GM12878 (cell line): Measurements from ENCODE around the gene ASAP3. TPM values are rescaled to one million over a fixed set of nuclear protein-coding genes. Genes with fewer than 3 reads are reported as not detected.

ENCODE experiments used
- ATAC-seq: fragments of 200-7000 bp; cut with Tn5 transposase; 3 replicates; pipeline ENCODE4 v1.9.1; 2020; ENCODE audit warnings: mild to moderate bottlenecking, moderate library complexity
- BruUV-seq: library from RNA; stranded (reverse); fragments of 400-500 nt; replicated peaks from 2 replicates; lab custom pipeline; 2021; lab: Mats Ljungman, UMichigan
- CTCF ChIA-PET: fragments of 300-600 bp; sonication (Branson Sonifier 250); formaldehyde crosslinking; extraction: SDS; loops from one replicate; lab custom pipeline; 2021; ENCODE audit warnings: inconsistent platforms; lab: Yijun Ruan, JAX
- POLR2A ChIA-PET: fragments of 350-600 bp; formaldehyde crosslinking; extraction: SDS; loops from one replicate; lab custom pipeline; 2021; ENCODE audit warnings: inconsistent platforms; lab: Charles Lee
- RAD21 ChIA-PET: fragments of 300-600 bp; sonication (Branson Sonifier 250); formaldehyde crosslinking; loops from one replicate; lab custom pipeline; 2023; ENCODE audit warnings: antibody characterized with exemption; ENCODE audit not compliant: unreplicated experiment; lab: Charles Lee
- SMC1A ChIA-PET: fragments of 300-600 bp; sonication (Branson Sonifier 250); formaldehyde crosslinking; loops from one replicate; lab custom pipeline; 2023; ENCODE audit not compliant: unreplicated experiment, uncharacterized antibody; lab: Charles Lee
- DNase-seq: peaks from one replicate; pipeline ENCODE4 v3.0.0-alpha.2; 2011; ENCODE audit warnings: low read depth, low spot score
- FAIRE-seq: peaks from 3 replicates; lab custom pipeline; 2011; peaks lifted over from hg19 to GRCh38; lab: Jason Lieb, UNC
- H2AFZ ChIP-seq: 2 replicates; pipeline ENCODE4 v1.6.0; 2011; ENCODE audit warnings: low read depth, low read length, control low read depth; ENCODE audit not compliant: control insufficient read depth
- H3K27ac ChIP-seq: 2 replicates; pipeline ENCODE4 v1.5.1; 2011; ENCODE audit warnings: control low read depth; ENCODE audit not compliant: control insufficient read depth, insufficient read depth
- H3K27me3 ChIP-seq, 2 experiments: replicated peaks in 1 of 2; 2 replicates each; pipeline versions ENCODE4 v1.6.0 to v1.6.1; 2011; ENCODE audit warnings: low read length in 1 of 2; ENCODE audit not compliant: control insufficient read depth in 2 of 2, insufficient read depth in 2 of 2
- H3K36me3 ChIP-seq, 2 experiments: 2 replicates each; pipeline ENCODE4 v1.5.1; 2011; ENCODE audit warnings: low read length in 1 of 2; ENCODE audit not compliant: control insufficient read depth in 2 of 2, insufficient read depth in 2 of 2
- H3K4me1 ChIP-seq: 2 replicates; pipeline ENCODE4 v1.6.1; 2011; ENCODE audit warnings: mild to moderate bottlenecking, low read length, moderate library complexity, mixed read lengths; ENCODE audit not compliant: control insufficient read depth, insufficient read depth
- H3K4me2 ChIP-seq: 2 replicates; pipeline ENCODE4 v1.6.0; 2011; ENCODE audit warnings: control low read depth; ENCODE audit not compliant: control insufficient read depth, insufficient read depth
- H3K4me3 ChIP-seq: fragments of 200-600 bp; sonication (generic); 2 replicates; pipeline ENCODE4 v1.5.1; 2016
- H3K79me2 ChIP-seq: 2 replicates; pipeline ENCODE4 v1.6.0; 2011; ENCODE audit warnings: low read length; ENCODE audit not compliant: control insufficient read depth, insufficient read depth
- H3K9ac ChIP-seq: 2 replicates; pipeline ENCODE4 v1.8.0; 2011; ENCODE audit warnings: low read length, control low read depth, mixed read lengths; ENCODE audit not compliant: control insufficient read depth, insufficient read depth
- H3K9me3 ChIP-seq: replicated peaks from 3 replicates; pipeline ENCODE4 v1.5.1; 2011; ENCODE audit warnings: mild to moderate bottlenecking, low read length; ENCODE audit not compliant: control insufficient read depth, insufficient read depth
- H4K20me1 ChIP-seq: 2 replicates; pipeline ENCODE4 v1.6.0; 2011; ENCODE audit not compliant: control insufficient read depth, insufficient read depth
- ESRRA ChIP-seq: IDR thresholded peaks from 2 replicates; pipeline ENCODE4 v1.6.1; 2012; ENCODE audit warnings: mild to moderate bottlenecking, low read length, improper control_type of control experiment
- ETV6 ChIP-seq, 2 experiments: fragments of 450-650 bp in 1 of 2; IDR thresholded peaks in 1 of 2; conservative IDR thresholded peaks in 1 of 2; 2 replicates each; pipeline ENCODE4 v1.6.1; 2014; ENCODE audit warnings: antibody characterized with exemption in 1 of 2, borderline replicate concordance in 1 of 2, low read depth in 1 of 2, mild to moderate bottlenecking in 1 of 2, moderate library complexity in 1 of 2
- FOS ChIP-seq: IDR thresholded peaks from 3 replicates; pipeline ENCODE4 v1.6.1; 2011; ENCODE audit warnings: borderline replicate concordance; ENCODE audit not compliant: insufficient read length; ENCODE audit errors: extremely low read depth
- IKZF2 ChIP-seq, 2 experiments: fragments of 450-650 bp; IDR thresholded peaks; 2 replicates each; pipeline ENCODE4 v1.6.1; 2017; ENCODE audit warnings: mild to moderate bottlenecking in 2 of 2, moderate library complexity in 2 of 2
- MEF2A ChIP-seq: IDR thresholded peaks from 2 replicates; pipeline ENCODE4 v1.6.1; 2011; ENCODE audit warnings: low read depth, mild to moderate bottlenecking, low read length, moderate library complexity; ENCODE audit not compliant: insufficient read depth
- PML ChIP-seq: IDR thresholded peaks from 2 replicates; pipeline ENCODE4 v1.6.1; 2012; ENCODE audit warnings: low read length, inconsistent platforms
- POLR2A ChIP-seq: IDR thresholded peaks from 2 replicates; pipeline ENCODE4 v1.6.1; 2011; ENCODE audit warnings: low read depth, mild to moderate bottlenecking, low read length
- SREBF1 ChIP-seq: IDR thresholded peaks from 2 replicates; pipeline ENCODE4 v1.6.1; 2012; ENCODE audit warnings: mild to moderate bottlenecking, low read length
- TAF1 ChIP-seq: IDR thresholded peaks from 2 replicates; pipeline ENCODE4 v1.6.1; 2011; ENCODE audit warnings: mild to moderate bottlenecking, low read depth, low read length, borderline replicate concordance
- ZBTB11 ChIP-seq: fragments of 450-650 bp; formaldehyde crosslinking; IDR thresholded peaks from 2 replicates; pipeline ENCODE4 v1.5.0; 2022; ENCODE audit warnings: mild to moderate bottlenecking, missing genetic modification characterization
- ZNF207 ChIP-seq: fragments of 450-650 bp; IDR thresholded peaks from 2 replicates; pipeline ENCODE4 v1.6.1; 2014; ENCODE audit warnings: antibody characterized with exemption, mild to moderate bottlenecking, borderline replicate concordance
- ZNF24 ChIP-seq: fragments of 450-650 bp; IDR thresholded peaks from 2 replicates; pipeline ENCODE4 v1.6.1; 2017; ENCODE audit warnings: antibody characterized with exemption, mild to moderate bottlenecking
- ZZZ3 ChIP-seq: IDR thresholded peaks from 2 replicates; pipeline ENCODE4 v1.6.1; 2011; ENCODE audit warnings: low read depth; ENCODE audit not compliant: control insufficient read depth, insufficient read length
- WGBS: methylation state at CpG from one replicate; pipeline ENCODE4 v1.1.6; 2016; ENCODE audit warnings: low lambda C conversion rate; ENCODE audit not compliant: insufficient replicate concordance, insufficient coverage; ENCODE audit errors: missing lambda C conversion rate; 5-methylcytosine and 5-hydroxymethylcytosine counted together
- in situ Hi-C: fragments of 300-500 bp; cut with MboI; formaldehyde crosslinking; loops from 9 replicates; pipeline ENCODE4 v1.14.3; 2018; ENCODE audit warnings: mixed read lengths
- intact Hi-C: fragments of 100-400 bp; cut with micrococcal nuclease; formaldehyde crosslinking; loops from one replicate; pipeline ENCODE4 v1.14.2; 2022; ENCODE audit not compliant: unreplicated experiment
- polyA plus RNA-seq, 11 experiments: library from polyadenylated mRNA; depleted of rRNA in 4 of 11; unstranded in 6 of 11; stranded (reverse) in 5 of 11; fragments of >200 nt; fragmentation: Nextera tagmentation in 4 of 11; fragmentation: Illumina TruSeq in 1 of 11; extraction: Ambion mirVana in 4 of 11; extraction: Trizol in 1 of 11; gene quantifications; 1 replicate in 1 of 11; 2 replicates in 10 of 11; pipeline versions ENCODE4 v1.2.1 to v1.2.3, GENCODE V29; 2011 to 2016; ENCODE audit warnings: inconsistent platforms in 2 of 11, missing spikeins in 2 of 11, low read depth in 1 of 11
- total RNA-seq, 4 experiments: library from RNA; depleted of rRNA in 3 of 4; stranded (reverse); fragments of >200 nt in 3 of 4; fragmentation: Illumina TruSeq in 1 of 4; extraction: Trizol in 1 of 4; gene quantifications; 2 replicates each; pipeline versions ENCODE4 v1.2.1 to v1.2.3, GENCODE V29; 2013 to 2021

ASAP3 gene
- total and polyA plus RNA-seq, 10 of the 15 experiments (the other 5 are each of a cell fraction or from before 2014, with no cell fraction given) = 0.04 to 0.92 (median 0.34) TPM; not detected in 1

GRCh38 chr1:23448846-23449245 lies 35.1 kb downstream of the ASAP3 start:
- Histone ChIP-seq H3K27ac (no peak overlapping the region), H3K4me3 (no peak overlapping the region), H3K27me3 (peaks cover 0 to 2% of the 10 kb centered on the region in 2 experiments; a peak in 2 of 4 replicates), H4K20me1 (no peaks in the 10 kb centered on the region), H3K9ac (no peak overlapping the region), H3K79me2 (no peaks in the 10 kb centered on the region), H3K4me1 (no peaks in the 10 kb centered on the region), H3K4me2 (no peak overlapping the region), H3K9me3 (no peaks in the 10 kb centered on the region), H3K36me3 (no peaks in the 10 kb centered on the region), H2AFZ (no peak overlapping the region)
- in situ Hi-C loops = no loop called here
- no TSS peak for BruUV-seq
- 29% methylated on average over 1 of the region's 1 CpG for WGBS
- ChIA-PET CTCF (no interaction called here), POLR2A (no interaction called here), RAD21 (no interaction called here), SMC1A (no interaction called here)
- intact Hi-C loops = no loop called here
- ATAC-seq (no peak), DNase-seq (no peak), FAIRE-seq (no peak)
- no peak for TF ChIP-seq SREBF1

GRCh38 chr1:23446661-23447310 lies 37.2 kb downstream of the ASAP3 start:
- ATAC-seq = no peak
- Histone ChIP-seq H3K79me2 (no peaks in the 10 kb centered on the region), H4K20me1 (no peaks in the 10 kb centered on the region), H3K4me3 (no peak overlapping the region), H3K9ac (no peak overlapping the region), H3K27ac (no peak overlapping the region), H3K4me1 (no peaks in the 10 kb centered on the region), H3K36me3 (no peaks in the 10 kb centered on the region), H3K27me3 (peaks cover 2 to 3% of the 10 kb centered on the region in 2 experiments; a peak in 2 of 4 replicates), H3K9me3 (no peaks in the 10 kb centered on the region), H3K4me2 (no peak overlapping the region), H2AFZ (no peak overlapping the region)
- in situ Hi-C loops (no loop called here), intact Hi-C loops (no loop called here)
- FAIRE-seq = no peak
- POLR2A ChIA-PET = interaction anchor here (0.6 kb wide), 1 partner anchor 226 kb away, joined by 4 read pairs; no protein-coding TSS in a partner anchor
- TF ChIP-seq TAF1 (no peak), POLR2A (no peak), IKZF2 (IDR thresholded peaks at IDR 0.05) (no peak), MEF2A (no peak), ZNF207 (no peak), ESRRA (no peak), ETV6 (conservative IDR thresholded peaks at IDR 0.05 in 1 of 2, IDR thresholded peaks at IDR 0.05 in 1 of 2; ENCODE audit: borderline replicate concordance in 1 of 2, low read depth in 1 of 2) (no peak), ZBTB11 (CRISPR knock-in tag) (no peak), FOS (no peak), PML (no peak), ZNF24 (no peak), ZZZ3 (no peak)
- 66% methylated on average over 8 of the region's 8 CpGs for WGBS
- RAD21 ChIA-PET = no interaction called here
- DNase-seq = no peak
- CTCF ChIA-PET = no interaction called here
- SMC1A ChIA-PET = no interaction called here
- no TSS peak for BruUV-seq
